ENCODE results near the gene C12orf76. TPM values are rescaled to one million over a fixed set of nuclear protein-coding genes. Genes with fewer than 3 reads are reported as not detected.

Gene C12orf76
- total and polyA plus RNA-seq, 2 experiments from 2014 or later = 14.3 to 14.5 TPM

DNA sequence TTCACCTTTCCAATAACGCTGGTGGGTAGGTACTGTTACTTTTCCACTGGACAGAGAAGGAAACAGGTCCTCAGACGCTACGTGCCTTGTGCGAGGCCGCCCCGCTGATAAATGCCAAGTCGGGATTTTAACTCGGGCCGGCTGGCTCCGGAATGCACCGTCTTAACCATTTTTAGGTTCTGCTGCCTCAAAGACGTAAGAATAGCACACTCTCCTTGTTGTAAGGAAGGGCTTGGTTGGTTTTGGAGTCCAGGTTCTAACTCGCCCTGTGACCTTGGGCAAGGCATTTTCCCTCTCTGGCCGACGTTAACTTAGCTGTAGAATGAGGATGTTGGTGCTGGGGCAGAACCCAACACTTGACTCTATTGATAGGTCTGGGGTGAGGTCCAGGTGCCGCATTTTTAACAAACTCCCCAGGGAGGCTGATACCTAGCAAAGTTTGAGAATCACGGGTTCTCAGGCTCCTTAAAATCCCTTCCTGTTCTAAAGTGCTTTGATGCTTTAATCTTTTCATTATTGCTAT is 48.3 kb downstream of the C12orf76 start:
- Mint-ChIP-seq H3K4me3 (peak overlapping the region; percentile 91), H3K4me1 (peaks cover 10% of the 10 kb centered on the region), H3K27ac (no peak overlapping the region), H3K36me3 (ENCODE audit: low read depth) (no peaks in the 10 kb centered on the region; the same call in 2 of the 3 replicates), H3K9me3 (no peaks in the 10 kb centered on the region), H3K27me3 (ENCODE audit: insufficient read depth, low read depth, poor library complexity) (peaks cover 16% of the 10 kb centered on the region)
- peak overlapping the region; percentile 94 for H2AFZ ChIP-seq
- H3K4me1 ChIP-seq (ENCODE audit: insufficient read depth) = peaks cover 22% of the 10 kb centered on the region
- H3F3A ChIP-seq (replicated peaks; ENCODE audit: low read depth) = 0 out of 2 replicates have a peak, but pooled peaks cover 2% of the 10 kb centered on the region
- no peaks in the 10 kb centered on the region for H3K36me3 ChIP-seq (ENCODE audit: insufficient read depth)
- H3K27me3 ChIP-seq (ENCODE audit: insufficient read depth) = peaks cover 19% of the 10 kb centered on the region
- H4K20me1 ChIP-seq (replicated peaks; ENCODE audit: insufficient read depth) = peaks cover 1% of the 10 kb centered on the region; the same call in 1 of the 2 replicates
- DNase-seq (ENCODE audit: low spot score) (peak; percentile 49), ATAC-seq (no peak)
- peak overlapping the region; percentile 79 for H3K4me3 ChIP-seq
- H3K4me2 ChIP-seq = peak overlapping the region; percentile 99
- TF ChIP-seq NANOG (IDR thresholded peaks at IDR 0.05; ENCODE audit: borderline replicate concordance) (no peak), EZH2 (IDR thresholded peaks at IDR 0.05; ENCODE audit: low read depth, unreplicated experiment) (peak; percentile 8)
- TF ChIP-seq, protein P1, sequence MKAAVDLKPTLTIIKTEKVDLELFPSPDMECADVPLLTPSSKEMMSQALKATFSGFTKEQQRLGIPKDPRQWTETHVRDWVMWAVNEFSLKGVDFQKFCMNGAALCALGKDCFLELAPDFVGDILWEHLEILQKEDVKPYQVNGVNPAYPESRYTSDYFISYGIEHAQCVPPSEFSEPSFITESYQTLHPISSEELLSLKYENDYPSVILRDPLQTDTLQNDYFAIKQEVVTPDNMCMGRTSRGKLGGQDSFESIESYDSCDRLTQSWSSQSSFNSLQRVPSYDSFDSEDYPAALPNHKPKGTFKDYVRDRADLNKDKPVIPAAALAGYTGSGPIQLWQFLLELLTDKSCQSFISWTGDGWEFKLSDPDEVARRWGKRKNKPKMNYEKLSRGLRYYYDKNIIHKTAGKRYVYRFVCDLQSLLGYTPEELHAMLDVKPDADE (IDR thresholded peaks at IDR 0.05) = no peak
- H3K27ac ChIP-seq (ENCODE audit: low read depth) = no peak overlapping the region
- H3K9me2 ChIP-seq (ENCODE audit: insufficient read depth) = 0 out of 2 replicates have a peak, but pooled peaks cover 3% of the 10 kb centered on the region
- H3K79me2 ChIP-seq (replicated peaks; ENCODE audit: insufficient read depth) = 0 out of 2 replicates have a peak, but pooled peaks cover under 1% of the 10 kb centered on the region

DNA sequence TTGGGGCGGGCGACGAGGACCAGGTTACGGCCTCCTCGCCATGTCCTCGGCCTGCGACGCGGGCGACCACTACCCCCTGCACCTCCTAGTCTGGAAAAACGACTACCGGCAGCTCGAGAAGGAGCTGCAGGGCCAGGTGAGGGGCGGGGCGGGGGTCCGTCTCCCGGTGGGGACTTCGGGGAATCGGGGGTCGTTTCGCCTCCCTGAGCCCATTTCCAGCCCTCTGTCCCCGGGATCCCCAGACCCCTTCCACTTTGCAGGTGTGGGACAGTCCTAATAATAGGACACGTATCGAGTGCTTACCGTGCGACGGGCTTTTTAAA is 48.7 kb downstream of the C12orf76 start:
- H3K27ac ChIP-seq (ENCODE audit: low read depth) = no peak overlapping the region
- peaks cover 4% of the 10 kb centered on the region; the same call in 1 of the 2 replicates for H3K79me2 ChIP-seq (replicated peaks; ENCODE audit: insufficient read depth)
- H3K4me3 Mint-ChIP-seq = peak overlapping the region; percentile 91
- H3K4me1 Mint-ChIP-seq = peaks cover 15% of the 10 kb centered on the region
- no peaks in the 10 kb centered on the region for H3K36me3 ChIP-seq (ENCODE audit: insufficient read depth)
- H3K36me3 Mint-ChIP-seq (ENCODE audit: low read depth) = no peaks in the 10 kb centered on the region; the same call in 2 of the 3 replicates
- H3K4me2 ChIP-seq = peak overlapping the region; percentile 99
- peaks cover 19% of the 10 kb centered on the region for H3K27me3 ChIP-seq (ENCODE audit: insufficient read depth)
- DNase-seq (ENCODE audit: low spot score) (no peak), ATAC-seq (no peak)
- H3K9me2 ChIP-seq (ENCODE audit: insufficient read depth) = 0 out of 2 replicates have a peak, but pooled peaks cover 3% of the 10 kb centered on the region
- H4K20me1 ChIP-seq (replicated peaks; ENCODE audit: insufficient read depth) = peaks cover 5% of the 10 kb centered on the region
- 0 out of 2 replicates have a peak, but pooled peaks cover 2% of the 10 kb centered on the region for H3F3A ChIP-seq (replicated peaks; ENCODE audit: low read depth)
- H3K27me3 Mint-ChIP-seq (ENCODE audit: insufficient read depth, low read depth, poor library complexity) = peaks cover 16% of the 10 kb centered on the region
- H2AFZ ChIP-seq = peak overlapping the region; percentile 94
- H3K9me3 Mint-ChIP-seq = no peaks in the 10 kb centered on the region
- no peak overlapping the region for H3K27ac Mint-ChIP-seq
- peak overlapping the region; percentile 79 for H3K4me3 ChIP-seq
- H3K4me1 ChIP-seq (ENCODE audit: insufficient read depth) = peaks cover 25% of the 10 kb centered on the region
- TF ChIP-seq JUNB (IDR thresholded peaks at IDR 0.05; ENCODE audit: unreplicated experiment) (no peak), NANOG (IDR thresholded peaks at IDR 0.05; ENCODE audit: borderline replicate concordance) (no peak), EZH2 (IDR thresholded peaks at IDR 0.05; ENCODE audit: low read depth, unreplicated experiment) (no peak), EZH2phosphoT487 (IDR thresholded peaks at IDR 0.05; ENCODE audit: unreplicated experiment) (no peak), STAT1 (IDR thresholded peaks at IDR 0.05; ENCODE audit: unreplicated experiment) (no peak)
- TF ChIP-seq, protein P2, sequence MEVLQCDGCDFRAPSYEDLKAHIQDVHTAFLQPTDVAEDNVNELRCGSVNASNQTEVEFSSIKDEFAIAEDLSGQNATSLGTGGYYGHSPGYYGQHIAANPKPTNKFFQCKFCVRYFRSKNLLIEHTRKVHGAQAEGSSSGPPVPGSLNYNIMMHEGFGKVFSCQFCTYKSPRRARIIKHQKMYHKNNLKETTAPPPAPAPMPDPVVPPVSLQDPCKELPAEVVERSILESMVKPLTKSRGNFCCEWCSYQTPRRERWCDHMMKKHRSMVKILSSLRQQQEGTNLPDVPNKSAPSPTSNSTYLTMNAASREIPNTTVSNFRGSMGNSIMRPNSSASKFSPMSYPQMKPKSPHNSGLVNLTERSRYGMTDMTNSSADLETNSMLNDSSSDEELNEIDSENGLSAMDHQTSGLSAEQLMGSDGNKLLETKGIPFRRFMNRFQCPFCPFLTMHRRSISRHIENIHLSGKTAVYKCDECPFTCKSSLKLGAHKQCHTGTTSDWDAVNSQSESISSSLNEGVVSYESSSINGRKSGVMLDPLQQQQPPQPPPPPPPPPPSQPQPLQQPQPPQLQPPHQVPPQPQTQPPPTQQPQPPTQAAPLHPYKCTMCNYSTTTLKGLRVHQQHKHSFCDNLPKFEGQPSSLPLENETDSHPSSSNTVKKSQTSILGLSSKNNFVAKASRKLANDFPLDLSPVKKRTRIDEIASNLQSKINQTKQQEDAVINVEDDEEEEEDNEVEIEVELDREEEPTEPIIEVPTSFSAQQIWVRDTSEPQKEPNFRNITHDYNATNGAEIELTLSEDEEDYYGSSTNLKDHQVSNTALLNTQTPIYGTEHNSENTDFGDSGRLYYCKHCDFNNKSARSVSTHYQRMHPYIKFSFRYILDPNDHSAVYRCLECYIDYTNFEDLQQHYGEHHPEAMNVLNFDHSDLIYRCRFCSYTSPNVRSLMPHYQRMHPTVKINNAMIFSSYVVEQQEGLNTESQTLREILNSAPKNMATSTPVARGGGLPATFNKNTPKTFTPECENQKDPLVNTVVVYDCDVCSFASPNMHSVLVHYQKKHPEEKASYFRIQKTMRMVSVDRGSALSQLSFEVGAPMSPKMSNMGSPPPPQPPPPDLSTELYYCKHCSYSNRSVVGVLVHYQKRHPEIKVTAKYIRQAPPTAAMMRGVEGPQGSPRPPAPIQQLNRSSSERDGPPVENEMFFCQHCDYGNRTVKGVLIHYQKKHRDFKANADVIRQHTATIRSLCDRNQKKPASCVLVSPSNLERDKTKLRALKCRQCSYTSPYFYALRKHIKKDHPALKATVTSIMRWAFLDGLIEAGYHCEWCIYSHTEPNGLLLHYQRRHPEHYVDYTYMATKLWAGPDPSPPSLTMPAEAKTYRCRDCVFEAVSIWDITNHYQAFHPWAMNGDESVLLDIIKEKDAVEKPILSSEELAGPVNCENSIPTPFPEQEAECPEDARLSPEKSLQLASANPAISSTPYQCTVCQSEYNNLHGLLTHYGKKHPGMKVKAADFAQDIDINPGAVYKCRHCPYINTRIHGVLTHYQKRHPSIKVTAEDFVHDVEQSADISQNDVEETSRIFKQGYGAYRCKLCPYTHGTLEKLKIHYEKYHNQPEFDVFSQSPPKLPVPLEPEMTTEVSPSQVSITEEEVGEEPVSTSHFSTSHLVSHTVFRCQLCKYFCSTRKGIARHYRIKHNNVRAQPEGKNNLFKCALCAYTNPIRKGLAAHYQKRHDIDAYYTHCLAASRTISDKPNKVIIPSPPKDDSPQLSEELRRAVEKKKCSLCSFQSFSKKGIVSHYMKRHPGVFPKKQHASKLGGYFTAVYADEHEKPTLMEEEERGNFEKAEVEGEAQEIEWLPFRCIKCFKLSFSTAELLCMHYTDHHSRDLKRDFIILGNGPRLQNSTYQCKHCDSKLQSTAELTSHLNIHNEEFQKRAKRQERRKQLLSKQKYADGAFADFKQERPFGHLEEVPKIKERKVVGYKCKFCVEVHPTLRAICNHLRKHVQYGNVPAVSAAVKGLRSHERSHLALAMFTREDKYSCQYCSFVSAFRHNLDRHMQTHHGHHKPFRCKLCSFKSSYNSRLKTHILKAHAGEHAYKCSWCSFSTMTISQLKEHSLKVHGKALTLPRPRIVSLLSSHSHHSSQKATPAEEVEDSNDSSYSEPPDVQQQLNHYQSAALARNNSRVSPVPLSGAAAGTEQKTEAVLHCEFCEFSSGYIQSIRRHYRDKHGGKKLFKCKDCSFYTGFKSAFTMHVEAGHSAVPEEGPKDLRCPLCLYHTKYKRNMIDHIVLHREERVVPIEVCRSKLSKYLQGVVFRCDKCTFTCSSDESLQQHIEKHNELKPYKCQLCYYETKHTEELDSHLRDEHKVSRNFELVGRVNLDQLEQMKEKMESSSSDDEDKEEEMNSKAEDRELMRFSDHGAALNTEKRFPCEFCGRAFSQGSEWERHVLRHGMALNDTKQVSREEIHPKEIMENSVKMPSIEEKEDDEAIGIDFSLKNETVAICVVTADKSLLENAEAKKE (CRISPR knock-in tag; IDR thresholded peaks at IDR 0.05) = no peak
- TF ChIP-seq, protein P3, sequence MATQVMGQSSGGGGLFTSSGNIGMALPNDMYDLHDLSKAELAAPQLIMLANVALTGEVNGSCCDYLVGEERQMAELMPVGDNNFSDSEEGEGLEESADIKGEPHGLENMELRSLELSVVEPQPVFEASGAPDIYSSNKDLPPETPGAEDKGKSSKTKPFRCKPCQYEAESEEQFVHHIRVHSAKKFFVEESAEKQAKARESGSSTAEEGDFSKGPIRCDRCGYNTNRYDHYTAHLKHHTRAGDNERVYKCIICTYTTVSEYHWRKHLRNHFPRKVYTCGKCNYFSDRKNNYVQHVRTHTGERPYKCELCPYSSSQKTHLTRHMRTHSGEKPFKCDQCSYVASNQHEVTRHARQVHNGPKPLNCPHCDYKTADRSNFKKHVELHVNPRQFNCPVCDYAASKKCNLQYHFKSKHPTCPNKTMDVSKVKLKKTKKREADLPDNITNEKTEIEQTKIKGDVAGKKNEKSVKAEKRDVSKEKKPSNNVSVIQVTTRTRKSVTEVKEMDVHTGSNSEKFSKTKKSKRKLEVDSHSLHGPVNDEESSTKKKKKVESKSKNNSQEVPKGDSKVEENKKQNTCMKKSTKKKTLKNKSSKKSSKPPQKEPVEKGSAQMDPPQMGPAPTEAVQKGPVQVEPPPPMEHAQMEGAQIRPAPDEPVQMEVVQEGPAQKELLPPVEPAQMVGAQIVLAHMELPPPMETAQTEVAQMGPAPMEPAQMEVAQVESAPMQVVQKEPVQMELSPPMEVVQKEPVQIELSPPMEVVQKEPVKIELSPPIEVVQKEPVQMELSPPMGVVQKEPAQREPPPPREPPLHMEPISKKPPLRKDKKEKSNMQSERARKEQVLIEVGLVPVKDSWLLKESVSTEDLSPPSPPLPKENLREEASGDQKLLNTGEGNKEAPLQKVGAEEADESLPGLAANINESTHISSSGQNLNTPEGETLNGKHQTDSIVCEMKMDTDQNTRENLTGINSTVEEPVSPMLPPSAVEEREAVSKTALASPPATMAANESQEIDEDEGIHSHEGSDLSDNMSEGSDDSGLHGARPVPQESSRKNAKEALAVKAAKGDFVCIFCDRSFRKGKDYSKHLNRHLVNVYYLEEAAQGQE (IDR thresholded peaks at IDR 0.05; ENCODE audit: unreplicated experiment) = no peak
- TF ChIP-seq, protein P1 (IDR thresholded peaks at IDR 0.05) = no peak

Data from GM23338 (cell line).